GM15510 (cell line): ENCODE measurements around the gene CLRN2.

Experiments
- POLR2A ChIP-seq: IDR thresholded peaks from 3 replicates; pipeline ENCODE4 v1.6.1; 2011; ENCODE audit warnings: borderline replicate concordance; ENCODE audit not compliant: insufficient read length; ENCODE audit errors: extremely low read depth

Gene CLRN2

GRCh38 chr4:17492876-17493275 is 22.1 kb upstream of the CLRN2 start:
- no peak for TF ChIP-seq POLR2A

GRCh38 chr4:17493619-17494018 is 21.3 kb upstream of the CLRN2 start:
- TF ChIP-seq POLR2A: no peak

DNA sequence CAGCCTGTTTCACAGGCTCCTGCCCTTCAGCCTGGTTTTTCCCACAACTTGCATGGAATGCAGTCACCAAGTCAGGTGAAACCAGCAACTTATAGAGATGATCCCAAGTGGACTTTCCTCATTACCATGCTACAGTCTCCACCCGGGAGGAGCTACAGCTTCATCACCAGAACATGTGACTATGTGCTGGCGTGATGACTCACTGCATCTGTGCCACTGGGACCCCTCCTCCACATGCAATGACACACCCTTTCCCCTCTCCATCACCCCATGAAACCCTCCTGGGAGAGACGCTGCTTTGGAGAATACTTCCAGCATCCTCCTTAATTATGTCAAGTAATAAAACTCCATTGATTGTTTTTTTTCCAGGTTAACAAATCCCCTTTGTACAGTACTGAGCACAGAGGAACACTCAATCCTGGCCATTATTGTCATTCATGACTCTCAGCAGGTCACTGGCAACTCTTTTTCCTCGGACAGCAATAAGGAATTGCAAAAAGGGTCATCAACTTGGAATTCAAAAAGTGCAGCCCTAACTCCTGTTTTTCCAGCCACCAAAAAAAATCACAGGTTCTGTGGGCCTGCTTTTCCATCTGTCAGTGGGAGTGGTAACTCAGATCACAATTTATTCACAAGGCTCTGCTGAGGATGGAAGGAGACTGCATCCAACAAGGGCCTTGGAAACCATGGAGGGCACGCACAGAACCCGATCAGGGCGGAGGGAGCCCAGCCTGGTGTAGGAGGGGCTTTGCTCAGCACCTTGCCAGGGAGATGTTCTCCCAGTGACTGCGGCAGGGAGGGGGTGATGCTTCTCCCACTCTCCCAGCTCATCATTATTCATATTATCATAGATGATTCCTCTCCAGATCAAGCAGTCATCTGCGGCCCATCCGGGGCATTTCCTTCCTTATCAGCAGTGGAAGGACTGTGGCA is 20.4 kb upstream of the CLRN2 start:
- no peak for TF ChIP-seq POLR2A

DNA sequence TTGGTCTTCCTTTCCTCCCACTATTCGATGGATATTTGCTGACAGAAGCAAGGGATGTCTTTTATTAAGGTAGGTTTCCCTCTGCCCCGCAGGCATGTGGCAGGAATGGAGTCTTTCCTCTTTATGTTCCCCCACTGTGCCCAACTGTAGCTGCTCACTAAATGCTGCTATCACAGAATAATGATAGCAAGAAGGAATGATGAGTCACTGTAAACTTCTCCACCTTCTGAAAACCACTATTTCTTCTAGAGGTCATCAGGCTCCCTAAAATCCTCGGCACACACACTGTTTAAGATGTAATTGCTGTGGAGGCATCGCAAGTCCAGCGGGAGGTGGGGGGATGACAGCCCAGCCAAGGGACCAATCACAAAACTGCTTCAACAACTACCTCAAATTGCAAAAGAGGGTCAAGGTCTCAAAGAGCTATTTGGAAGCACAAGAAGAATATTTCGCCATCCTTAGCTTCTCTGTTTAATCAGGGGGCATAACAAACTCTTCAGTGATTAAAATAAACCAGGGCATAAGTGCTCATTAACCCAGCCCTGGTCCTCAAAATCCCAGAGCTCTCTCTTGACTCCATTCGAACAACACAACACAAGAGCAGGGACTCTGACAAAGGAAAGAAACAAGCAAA is 17.0 kb upstream of the CLRN2 start:
- no peak for TF ChIP-seq POLR2A

- no peak for TF ChIP-seq POLR2A
Measured at GRCh38 chr4:17500574-17500973, 14.4 kb upstream of the CLRN2 start.

DNA sequence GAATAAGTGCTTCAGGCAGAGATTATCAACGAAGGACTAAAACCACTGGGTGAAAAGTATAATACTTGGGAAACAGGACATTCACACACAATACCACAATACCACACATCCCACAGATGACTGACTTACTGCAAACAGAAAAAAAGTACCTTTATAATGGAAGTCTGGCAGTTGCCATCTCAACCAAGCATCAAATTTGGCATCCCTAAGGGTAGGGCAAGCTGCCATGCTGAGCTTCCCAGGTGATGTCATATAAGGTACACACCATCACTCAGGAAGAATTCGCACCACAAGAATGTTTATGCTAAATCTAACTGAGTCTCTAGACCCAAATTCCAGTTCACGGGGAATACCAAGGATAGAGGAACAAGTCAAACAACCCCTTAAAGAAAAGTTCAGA is 12.2 kb upstream of the CLRN2 start:
- TF ChIP-seq POLR2A: no peak

GRCh38 chr4:17504081-17504480 is 10.9 kb upstream of the CLRN2 start:
- TF ChIP-seq POLR2A: no peak

- no peak for TF ChIP-seq POLR2A
Measured at GRCh38 chr4:17510582-17510981, 4.4 kb upstream of the CLRN2 start.

- TF ChIP-seq POLR2A: no peak
Measured at GRCh38 chr4:17511051-17511450, 3.9 kb upstream of the CLRN2 start.

DNA sequence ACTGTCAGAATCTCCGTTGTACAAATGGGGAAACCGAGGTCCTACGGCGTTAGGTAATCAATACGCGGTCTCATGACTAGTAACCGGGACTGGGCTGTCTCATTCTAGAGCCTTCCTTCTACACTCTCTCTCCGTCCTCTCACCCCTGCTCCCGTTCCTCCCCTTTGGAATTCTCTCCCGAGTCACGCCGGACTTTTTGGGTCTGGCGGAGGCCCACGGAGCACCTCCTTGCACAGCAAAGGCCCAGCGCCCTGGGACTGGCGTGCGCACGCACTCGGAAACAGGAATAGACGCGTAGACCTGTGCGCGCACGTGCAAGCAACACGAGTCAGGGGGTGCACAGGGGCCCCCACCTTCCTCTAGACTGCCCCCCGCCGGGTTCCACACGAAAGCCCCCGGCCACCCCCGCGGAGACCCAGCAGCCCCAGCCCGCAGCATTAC is 3.4 kb upstream of the CLRN2 start:
- no peak for TF ChIP-seq POLR2A

GRCh38 chr4:17511950-17512795 is 2.8 kb upstream of the CLRN2 start, which contains the start of gene QDPR:
Gene QDPR, minus strand, starts transcription at chr4:17512090. Its CDS starts 36 bp downstream, at chr4:17512054.
- peak; percentile 79 for TF ChIP-seq POLR2A

- TF ChIP-seq POLR2A: no peak
Measured at GRCh38 chr4:17512973-17513665, 1.8 kb upstream of the CLRN2 start.

DNA sequence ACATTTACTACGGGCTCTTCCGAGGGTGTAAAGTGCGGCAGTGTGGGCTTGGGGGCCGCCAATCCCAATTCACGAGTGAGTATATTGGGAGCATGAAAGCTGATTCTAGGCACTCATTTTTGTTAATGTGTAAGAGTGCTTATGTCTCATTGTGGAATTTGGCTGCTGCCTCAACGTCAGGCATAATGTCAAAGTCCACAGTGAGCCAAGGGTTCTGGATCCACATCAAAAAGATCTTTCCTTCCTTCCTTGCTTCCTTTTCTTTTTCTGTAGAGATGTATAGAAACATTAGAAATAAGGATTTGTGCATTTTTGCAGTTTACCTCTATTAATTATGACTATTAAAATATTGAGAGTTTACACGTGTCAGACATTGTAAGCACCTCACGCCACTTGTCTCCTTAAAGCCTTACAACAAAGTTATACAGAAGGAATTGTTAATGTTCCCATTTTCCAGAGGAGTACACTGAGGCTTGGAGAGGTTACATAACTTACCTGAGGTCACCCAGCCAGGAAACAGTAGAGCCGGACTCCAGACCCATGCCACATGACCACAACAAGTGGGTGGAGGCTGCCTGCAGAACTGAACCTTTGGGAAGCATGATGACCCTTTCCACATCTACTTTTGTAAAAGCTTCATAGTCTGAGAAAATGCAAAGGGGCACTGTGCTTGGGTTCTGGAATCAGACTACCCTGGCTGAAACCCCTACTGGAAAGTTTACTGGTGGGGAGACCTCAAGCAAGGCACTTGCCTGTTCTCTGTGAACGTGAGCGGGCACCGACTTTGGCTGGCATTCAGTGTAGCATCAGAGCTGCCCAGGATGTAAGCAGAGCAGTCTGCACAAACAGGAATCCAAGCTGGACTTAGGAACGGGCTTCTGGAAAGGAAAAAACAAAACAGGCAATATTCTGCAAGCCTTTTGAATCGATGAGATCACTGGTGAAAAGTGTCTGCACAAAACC is 761 bp downstream of the CLRN2 start:
- no peak for TF ChIP-seq POLR2A
